ENCODE measurements around the gene SERPINB1. TPM values are rescaled to one million over a fixed set of nuclear protein-coding genes. Genes with fewer than 3 reads are reported as not detected.

The SERPINB1 gene
- total and polyA plus RNA-seq, 9 of the 15 experiments (the other 6 are each of a cell fraction or from before 2014, with no cell fraction given) = 33.9 to 108 (median 63.8) TPM

- POLR2A ChIA-PET = interaction anchor here (0.9 to 4.0 kb wide), 19 partner anchors 9 to 550 kb away, joined by 3 to 52 read pairs (median 7); partner anchors contain the start of gene NQO2
- Histone ChIP-seq H3K36me3 (ENCODE audit: control insufficient read depth, insufficient read depth, low read length) (peaks cover 40% of the 10 kb centered on the region), H2AFZ (ENCODE audit: low read depth, low read length) (no peak overlapping the region), H3K4me1 (replicated peaks in 1 of 2; ENCODE audit: control insufficient read depth in 2 of 2, insufficient read depth in 2 of 2, low read length in 2 of 2) (peaks cover 27 to 30% of the 10 kb centered on the region in 2 experiments), H3K79me2 (ENCODE audit: control insufficient read depth, insufficient read depth, low read length) (peaks cover 23% of the 10 kb centered on the region), H3K27me3 (ENCODE audit: control insufficient read depth in 2 of 2, insufficient read depth in 2 of 2, low read length in 2 of 2) (no peaks in the 10 kb centered on the region), H4K20me1 (replicated peaks; ENCODE audit: control insufficient read depth, insufficient read depth, low read length) (no peaks in the 10 kb centered on the region), H3K9me1 (ENCODE audit: control insufficient read depth, insufficient read depth, low read length) (no peaks in the 10 kb centered on the region), H3K4me3 (peak overlapping the region; percentile 52), H3K9me3 (replicated peaks; ENCODE audit: control insufficient read depth, insufficient read depth, low read depth, low read length) (no peaks in the 10 kb centered on the region), H3K4me2 (ENCODE audit: insufficient read depth, low read length) (peak overlapping the region; percentile 83), H3K9ac (ENCODE audit: insufficient read depth in 1 of 2, low read depth in 2 of 2, low read length in 2 of 2) (peak overlapping the region; percentile 67 to 92), H3K27ac (ENCODE audit: extremely low read depth, low read depth, low read length) (peak overlapping the region; percentile 84)
- 54% methylated on average over 3 of the region's 3 CpGs for WGBS (ENCODE audit: insufficient coverage, low coverage, missing lambda C conversion rate)
- FAIRE-seq (no peak), ATAC-seq (no peak), DNase-seq (ENCODE audit: extremely low read depth in 1 of 4, low spot score in 3 of 4) (no peak)
- in situ Hi-C loops (cut with MboI) = loop anchor here (5.0 kb wide), 2 partner anchors 53 to 212 kb away; no protein-coding TSS in a partner anchor
- intact Hi-C loops (cut with micrococcal nuclease) = loop anchor here (1.0 kb wide), 2 partner anchors 49 to 74 kb away; no protein-coding TSS in a partner anchor
- TF ChIP-seq NR4A1 (CRISPR knock-in tag; IDR thresholded peaks at IDR 0.05) (no peak), NR4A1 (tag; IDR thresholded peaks at IDR 0.05) (no peak), BDP1 (IDR thresholded peaks at IDR 0.05; ENCODE audit: insufficient read depth, insufficient read length) (no peak), ATF6 (CRISPR knock-in tag; IDR thresholded peaks at IDR 0.05) (0 out of 2 replicates have a peak, but pooled peaks have one; percentile 0), BHLHE40 (IDR thresholded peaks at IDR 0.05; ENCODE audit: low read length) (0 out of 2 replicates have a peak, but pooled peaks have one; percentile 26), FOXO4 (CRISPR knock-in tag; IDR thresholded peaks at IDR 0.05) (no peak)
- no TSS peak for BruUV-seq (replicated peaks)
- CTCF ChIA-PET (ENCODE audit: low intra/inter-chr PET ratio) = no interaction called here
These were observed 958 bp downstream of the SERPINB1 start for GRCh38 chr6:2840749-2841061.
